DMS79 treated with DMSO at 0.1 percent for 48 hours (cell line): ENCODE results near the gene SMYD5.

Experiments
- DNase-seq: peaks from one replicate; lab custom pipeline; 2025; lab: John Stamatoyannopoulos, UW

SMYD5 gene

DNA sequence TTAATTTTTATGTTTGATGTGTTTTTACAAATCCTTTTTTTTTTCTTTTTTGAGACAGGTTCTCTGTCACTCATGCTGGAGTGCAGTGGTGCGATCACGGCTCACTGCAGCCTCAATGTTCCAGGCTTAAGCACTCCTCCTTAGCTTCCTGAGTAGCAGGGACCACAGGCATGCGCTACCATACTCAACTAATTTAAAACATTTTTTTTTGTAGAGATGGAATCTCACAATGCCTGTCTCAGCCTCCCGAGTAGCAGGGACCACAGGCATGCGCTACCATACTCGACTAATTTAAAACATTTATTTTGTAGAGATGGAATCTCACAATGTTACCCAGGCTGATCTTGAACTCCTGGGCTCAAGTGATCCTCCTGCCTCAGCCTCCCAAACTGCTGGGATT is 8.4 kb upstream of the SMYD5 start:
- no peak for DNase-seq

DNA sequence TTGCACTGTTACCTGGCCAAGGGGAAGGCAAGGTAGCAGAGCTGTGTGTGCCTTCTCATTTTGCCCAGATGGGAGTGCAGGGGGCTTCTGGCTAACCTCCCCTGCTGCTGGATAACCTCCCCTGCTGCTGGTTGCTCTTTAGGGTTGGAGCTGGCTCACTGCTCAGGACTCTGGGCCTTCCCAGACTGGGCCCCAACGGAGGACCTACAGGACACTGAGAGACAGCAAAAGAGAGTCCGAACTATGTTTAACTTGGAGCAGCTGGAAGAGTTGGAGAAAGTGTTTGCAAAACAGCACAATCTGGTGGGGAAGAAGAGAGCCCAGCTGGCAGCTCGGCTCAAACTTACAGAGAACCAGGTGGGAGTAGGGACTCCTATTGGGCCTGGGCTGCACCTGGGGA is 5.8 kb upstream of the SMYD5 start:
- DNase-seq, result no peak

DNA sequence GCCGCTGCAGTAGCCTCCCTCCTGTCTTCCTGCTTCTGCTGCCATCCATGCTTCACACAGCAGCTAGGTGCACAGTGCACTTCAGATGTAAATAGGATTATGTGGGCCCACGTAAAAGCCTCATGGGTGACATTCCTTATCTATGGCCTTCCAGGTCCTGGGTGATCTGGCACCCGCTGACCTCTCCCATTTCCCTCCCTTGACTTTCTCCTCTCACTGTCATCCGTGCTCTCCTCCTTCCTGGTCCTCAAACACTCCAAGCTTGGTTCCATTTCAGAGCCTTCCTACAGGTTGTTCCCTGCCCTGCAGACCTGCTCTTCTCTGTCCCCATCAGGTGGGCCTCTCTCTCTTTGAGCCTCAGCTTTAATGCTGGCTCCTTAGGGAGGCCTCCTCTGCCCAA is 4.0 kb upstream of the SMYD5 start:
- DNase-seq, result no peak

DNA sequence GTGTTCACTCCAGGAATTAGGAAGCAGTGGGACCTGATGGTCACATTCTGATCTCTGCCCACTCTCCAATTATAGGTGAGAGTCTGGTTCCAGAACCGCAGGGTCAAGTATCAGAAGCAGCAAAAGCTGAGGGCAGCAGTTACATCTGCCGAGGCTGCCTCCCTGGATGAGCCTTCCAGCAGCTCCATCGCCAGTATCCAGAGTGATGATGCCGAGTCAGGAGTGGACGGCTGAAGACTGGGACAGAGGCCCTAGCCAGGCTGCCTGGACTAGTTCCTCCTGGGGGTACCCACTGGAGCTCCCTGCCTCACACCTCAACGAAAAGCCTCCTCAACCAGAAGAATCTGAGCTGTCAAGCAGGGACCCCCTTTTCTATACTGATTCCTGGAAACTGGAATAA is 3.3 kb upstream of the SMYD5 start:
- no peak for DNase-seq

DNA sequence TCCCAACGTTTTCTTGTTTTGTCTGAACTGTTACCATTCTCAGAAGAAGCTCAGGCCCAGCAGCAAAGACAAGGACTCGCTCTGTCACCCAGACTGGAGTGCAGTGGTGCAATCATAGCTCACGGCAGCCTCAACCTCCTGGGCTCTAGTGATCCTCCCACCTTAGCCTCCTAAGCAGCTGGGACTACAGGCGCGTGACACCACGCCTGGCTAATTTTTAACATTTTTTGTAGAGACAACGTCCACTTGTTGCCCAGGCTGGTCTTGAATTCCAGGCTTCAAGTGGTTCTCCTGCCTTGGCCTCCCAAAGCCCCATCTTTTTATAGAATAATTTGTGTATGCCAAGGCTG is 2.0 kb upstream of the SMYD5 start:
- no peak for DNase-seq

DNA sequence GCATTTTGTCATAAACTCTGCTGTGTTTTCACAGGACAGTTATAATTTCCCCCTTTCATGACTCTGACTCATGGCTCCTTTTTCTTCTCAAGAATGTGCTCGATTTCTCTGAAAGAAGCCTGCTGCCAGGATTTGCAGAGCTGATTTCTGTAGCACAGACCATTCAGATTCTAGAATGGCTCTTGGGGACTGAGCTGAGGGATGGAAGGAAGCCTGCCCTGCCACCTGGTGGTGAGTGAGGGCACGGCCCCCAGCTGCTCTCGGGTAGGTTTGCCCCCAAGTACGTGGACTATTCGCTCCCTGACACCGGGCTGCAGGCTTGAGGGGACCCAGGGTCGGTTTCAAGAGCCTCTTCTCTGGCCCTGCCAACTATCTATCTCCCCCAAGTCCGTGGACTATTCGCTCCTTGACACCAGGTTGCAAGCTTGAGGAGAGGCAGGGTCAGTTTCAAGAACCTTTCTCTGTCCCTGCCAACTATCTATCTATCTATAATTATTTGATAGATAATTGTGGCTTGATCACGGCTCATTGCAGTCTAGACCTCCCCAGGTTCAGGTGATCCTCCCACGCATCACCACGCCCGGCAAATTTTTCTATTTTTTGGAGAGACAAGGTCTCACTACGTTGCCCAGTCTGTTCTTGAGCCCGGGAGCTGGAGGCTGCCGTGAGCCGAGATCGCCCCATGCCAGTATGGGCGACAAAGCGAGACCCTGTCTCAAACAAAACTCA is 1.4 kb upstream of the SMYD5 start:
- peak; percentile 63 for DNase-seq

DNA sequence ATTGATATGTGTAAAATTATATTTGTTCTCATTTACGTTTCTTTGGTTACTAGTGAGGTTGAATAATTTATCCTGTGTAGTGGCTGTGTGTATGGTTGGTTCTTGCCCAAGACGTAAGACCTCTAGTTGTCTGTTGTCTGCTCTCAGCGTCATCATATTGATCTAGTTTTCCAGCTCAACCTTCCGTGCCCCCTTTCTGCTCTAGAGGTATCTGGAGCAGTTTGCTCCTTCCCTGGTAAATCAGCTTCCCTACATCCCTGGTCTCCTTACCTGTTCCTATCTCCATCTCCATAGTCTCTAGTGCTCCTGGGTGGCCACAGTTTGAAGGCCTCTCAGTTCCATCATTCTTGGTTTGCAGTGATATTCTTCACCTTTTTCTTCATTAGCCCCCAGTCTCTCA is 1.2 kb downstream of the SMYD5 start:
- DNase-seq, result no peak

DNA sequence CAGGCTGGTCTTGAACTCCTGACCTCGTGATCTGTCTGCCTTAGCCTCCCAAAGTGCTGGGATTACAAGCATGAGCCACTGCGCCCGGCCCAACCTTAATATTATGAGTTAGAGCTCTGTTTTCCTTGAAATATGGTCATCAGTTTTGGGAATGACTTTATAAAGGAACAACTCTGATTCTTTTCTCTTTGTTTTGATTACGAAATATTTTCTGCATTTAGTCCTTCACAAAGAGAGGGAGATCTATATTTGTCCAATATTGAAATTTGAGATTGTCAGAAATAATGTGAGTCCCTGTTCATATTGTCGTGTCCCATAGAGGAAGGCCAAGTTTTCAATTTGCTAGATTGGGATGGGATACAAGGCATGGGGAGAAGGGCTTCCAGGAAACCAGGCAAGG is 3.1 kb downstream of the SMYD5 start:
- DNase-seq, result no peak

DNA sequence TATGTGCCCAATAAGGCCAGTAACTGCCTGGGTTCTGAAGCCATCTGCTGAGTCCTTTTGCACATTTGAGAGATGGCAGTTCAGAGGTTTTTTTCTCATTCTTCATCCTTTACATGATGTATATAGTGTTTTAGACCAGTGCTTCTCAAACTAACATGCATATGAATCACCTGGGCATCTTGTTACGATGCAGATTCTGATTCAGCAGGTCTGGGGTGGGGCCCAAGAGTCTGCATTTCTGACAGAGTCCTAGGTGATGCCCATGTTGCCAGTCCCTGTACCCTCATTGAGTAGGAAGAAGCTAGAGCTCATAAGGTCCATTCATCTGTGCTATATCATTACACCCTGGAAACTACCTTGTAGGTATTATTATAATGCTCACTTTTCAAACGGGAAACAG is 3.8 kb downstream of the SMYD5 start:
- DNase-seq, result no peak

DNA sequence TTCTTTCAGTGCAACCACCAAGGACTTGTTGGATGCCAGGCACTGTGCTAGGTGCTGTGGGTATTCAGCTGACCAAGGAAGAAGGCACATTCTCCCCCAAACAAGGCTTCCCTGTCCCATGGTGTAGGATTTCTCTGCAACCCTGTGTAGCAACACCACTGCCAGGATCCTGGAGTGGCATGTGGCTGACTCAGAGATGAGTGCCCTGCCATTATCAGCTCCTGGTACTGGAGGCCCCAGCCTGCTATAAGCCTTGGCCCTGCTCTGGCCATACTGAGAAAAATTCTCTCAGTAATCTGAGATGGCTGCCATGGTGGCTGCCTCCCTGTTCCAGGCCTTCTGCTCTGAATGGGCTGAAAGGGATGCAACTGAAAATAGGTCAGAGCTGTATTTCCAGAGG is 4.3 kb downstream of the SMYD5 start:
- no peak for DNase-seq

DNA sequence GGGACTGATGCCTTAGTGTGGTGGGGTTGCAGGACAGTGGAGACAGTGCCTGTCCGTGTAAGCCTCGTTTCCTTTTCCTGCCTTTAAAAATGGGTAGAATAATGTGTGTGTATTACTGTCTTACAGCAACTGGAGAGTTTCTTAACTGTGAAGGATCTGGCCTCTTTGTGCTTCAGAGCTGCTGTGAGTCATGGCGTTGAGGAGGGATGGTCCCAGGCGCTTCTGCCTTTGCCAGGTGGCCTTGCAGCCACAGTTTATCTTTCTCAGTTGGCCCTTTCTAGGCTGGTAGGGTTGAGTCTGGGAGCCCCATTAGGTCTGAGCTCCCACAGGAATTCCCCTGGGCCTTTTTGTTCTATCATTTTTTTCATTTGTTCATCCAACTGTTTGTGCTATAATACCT is 9.8 kb downstream of the SMYD5 start:
- no peak for DNase-seq

DNA sequence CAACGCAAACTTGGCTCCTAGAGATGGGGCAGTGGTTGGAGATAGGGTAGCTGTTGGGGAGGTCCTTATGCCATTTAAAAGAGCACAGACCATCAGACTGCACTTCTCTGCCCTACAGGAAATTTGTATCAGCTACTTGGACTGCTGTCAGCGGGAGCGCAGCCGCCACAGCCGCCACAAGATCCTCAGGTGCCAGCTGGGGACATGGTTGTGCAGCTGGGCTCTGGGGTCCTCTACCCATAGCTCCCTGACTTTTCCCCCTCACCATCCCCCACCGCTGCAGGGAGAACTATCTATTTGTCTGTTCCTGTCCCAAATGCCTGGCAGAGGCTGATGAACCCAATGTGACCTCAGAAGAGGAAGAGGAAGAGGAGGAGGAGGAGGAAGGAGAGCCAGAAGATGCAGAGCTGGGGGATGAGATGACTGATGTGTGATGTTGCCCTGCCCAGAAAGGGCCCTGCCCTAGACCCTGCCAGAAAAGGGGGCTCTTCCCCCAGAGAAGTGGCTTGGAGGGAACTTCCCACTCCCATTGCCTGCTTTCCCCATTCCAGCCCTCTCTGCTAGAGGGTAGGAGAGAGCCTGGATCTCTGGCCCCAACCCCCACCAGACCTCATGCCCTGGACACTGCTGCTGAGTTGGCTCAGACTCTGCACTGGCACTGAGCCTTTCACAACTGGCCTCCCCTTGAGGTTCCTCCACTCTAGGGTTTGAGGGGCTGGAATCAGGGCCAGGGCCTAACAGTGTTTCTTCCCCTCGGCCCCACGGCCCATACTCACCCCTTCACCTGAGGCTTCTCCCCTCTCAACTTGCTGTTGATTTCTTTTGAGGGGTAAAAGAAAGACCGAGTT is 11.7 kb downstream of the SMYD5 start:
- DNase-seq, result no peak

DNA sequence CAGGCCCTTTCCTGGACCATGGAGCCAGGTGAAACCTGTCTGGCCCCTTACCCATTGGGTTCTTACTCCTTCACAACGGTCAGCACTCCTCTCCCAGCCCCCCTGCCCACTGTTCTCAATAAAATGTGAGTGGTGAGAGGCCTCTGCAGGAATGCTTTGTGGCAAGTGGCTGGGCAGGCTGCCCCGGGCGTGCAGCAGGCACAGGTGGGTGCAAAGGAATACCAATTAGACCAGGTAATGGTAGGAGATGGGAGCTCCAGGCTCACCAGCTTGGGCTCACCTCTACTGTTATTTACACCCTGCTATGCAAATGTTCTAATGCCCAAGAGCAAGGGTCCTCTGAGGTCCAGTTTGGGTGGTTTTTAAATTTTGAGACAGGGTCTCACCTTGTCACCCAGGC is 13.0 kb downstream of the SMYD5 start:
- no peak for DNase-seq

DNA sequence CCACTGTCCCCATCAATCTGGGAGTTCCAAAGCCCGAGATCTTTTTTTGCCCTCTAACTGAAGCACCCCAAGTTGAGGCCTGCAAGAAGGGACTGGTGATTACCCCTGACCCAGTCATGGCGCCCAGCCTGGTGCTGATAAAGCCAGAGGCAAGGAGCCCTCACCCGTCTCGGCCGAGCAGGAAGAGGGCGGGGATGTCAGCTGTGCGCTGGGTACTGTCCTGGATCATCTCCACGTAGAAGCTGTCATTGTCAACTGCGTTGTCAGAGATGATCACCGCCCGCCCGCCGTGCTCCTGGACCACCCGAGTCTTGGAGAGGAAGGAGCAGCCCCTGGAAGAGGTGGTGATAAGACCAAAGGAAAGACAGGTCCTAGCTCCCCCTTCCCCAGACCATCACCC is 14.6 kb downstream of the SMYD5 start:
- no peak for DNase-seq

DNA sequence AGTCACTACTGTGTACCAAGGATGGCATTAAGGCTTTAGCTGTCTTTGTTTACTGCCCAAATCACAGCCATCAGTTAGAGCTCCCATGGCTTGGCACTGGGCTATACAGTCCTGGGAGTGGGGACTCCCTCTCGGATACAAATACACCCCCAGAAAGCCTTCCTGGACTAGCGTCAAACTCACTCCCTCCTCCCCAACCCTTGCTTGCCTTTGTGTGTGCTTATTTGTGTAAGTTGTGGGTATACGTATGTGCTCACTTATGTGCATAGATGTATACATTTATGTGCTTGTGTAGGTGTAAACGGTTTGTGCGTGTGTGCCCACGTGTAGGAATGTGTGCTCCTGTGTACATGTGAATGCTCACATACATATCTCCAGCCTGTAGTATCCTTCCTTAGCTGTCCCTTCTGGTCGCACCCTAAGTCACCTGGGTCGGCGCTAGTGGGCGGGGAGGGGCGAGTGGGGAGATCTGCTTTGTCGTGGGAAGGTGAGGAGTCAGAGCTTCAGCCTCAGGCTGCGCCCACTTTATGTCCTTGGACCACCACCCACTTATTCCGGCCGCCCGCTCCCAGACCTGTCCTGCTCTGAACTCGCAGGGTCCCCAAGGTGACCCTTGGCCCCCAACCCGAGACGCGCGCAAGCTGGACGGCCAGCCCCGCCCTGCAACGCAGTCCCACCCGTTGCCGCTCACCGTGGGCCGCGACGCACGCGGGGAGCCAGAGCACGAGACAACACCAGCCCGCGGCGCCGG is 18.5 kb downstream of the SMYD5 start:
- peak; percentile 7 for DNase-seq

DNA sequence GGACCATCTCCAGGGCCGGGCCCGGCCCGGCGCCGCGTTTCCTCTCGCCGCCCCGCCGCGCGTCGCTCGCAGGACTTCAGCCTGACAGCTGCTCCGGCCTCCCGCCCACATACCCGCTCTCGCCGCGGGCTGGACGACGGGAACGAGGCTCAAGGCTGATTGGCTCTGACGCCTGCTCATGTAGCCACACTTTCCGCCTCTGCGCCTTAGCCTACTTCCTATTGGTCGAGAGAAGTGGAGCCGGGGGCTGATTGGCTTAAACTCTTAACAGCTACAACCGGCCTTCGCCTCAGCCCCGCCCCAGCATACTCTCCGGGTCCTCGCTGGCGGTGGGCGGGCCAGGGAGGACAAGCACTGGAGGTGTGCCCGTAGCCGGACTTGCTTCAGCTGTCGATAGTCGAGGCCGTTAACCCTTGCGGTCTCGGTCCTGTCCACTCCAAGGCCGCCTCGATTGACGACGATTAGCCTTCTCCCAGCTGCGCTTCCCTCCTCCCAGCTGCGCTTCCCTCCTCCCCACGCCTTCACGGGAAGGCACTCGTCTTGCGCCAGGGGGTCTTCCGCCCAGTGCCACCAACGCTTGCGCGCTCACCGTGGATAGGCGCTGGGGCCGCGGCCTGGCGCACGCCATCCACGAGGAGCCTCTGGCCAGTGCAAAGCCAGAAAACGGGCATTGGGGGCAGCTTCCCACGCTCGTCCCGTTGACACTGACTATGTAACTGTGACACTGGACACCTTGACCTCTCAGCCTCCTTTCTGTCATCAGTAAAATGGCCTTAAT is 19.3 kb downstream of the SMYD5 start, which contains the start of gene PRADC1:
PRADC1 (minus strand) TSS at position 86 of the 778 bp plus-strand sequence; CDS start at position 7, 79 bp downstream.
- DNase-seq, result peak; percentile 97

DNA sequence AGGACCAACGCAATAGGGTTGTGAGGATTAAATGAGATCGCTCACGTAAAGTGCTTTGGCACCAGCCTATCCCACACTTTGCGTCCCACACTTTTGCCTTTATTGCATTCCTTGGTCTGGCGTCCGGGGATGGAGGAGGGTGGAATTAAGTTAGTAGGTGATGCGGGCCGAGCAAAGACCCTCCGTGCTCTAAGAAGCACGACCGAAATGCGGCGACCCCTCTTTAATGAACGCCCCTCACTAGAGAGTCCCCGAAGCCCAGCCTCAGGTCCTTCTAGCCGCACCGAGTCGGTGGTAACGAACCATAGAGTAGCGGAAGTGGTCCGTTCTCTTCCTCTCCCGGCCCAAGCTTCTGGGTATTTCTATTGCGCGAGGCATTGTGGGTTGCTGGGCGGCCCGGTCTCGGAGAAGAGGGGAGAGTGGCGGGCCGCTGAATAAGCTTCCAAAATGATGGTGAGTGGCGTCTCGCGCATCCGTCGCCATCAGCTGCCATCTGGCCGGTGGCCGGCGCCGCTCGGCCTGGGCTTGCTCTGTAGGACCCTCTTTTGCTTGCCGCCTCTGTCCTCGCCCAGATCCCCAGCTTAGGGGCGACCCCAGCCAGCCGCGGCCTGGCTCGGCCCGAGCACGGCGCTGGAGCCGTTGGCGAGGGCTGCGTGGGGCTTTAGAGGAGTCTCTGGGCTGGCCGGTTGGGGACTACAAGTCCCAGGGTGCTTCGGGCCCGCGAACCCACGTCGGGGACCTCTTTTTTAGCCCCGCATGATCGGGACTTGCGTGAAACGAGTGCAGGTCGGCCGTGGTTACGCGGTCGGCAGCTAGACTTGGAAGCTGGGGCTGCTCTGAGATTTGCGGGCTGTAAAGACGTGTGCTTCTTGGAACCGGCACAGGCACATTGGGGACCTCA is 20.1 kb downstream of the SMYD5 start, which contains the start of gene CCT7:
CCT7 (plus strand) TSS at position 377 of the 901 bp plus-strand sequence; CDS start at position 448, 71 bp downstream.
- peak; percentile 89 for DNase-seq

DNA sequence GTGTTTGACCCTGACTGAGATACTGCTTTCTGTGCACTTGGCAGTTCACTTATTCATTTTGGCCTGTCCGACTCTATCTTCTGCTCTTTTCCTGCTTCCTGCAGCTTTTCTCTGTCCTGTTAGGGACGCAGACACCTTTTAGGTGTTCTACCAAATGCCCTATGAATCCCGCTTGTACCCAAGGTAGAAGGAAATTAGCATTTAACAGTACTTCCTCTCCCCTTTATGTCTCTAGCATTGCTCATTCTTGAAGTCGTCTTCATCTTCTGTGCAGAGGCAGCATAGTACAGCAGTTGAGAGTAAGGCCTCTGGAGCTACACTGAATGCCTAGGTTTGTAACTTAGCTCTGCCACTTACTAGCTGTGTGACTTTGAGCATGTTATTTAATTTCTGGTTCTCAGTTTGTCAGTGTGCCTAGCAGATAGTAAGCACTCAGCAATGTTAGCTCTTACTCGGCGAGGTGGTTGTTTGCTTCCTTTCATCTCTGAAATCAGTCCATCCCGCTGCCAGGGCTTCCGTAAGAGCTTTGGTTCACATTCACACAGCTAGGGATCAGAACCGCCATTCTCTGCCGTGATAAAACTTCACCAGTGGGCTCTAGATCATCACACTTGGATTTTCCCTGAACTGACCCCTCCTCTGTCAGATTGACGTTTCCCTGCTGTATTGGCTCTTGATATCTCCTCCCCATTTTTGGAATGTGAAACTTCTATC is 21.4 kb downstream of the SMYD5 start:
- no peak for DNase-seq

DNA sequence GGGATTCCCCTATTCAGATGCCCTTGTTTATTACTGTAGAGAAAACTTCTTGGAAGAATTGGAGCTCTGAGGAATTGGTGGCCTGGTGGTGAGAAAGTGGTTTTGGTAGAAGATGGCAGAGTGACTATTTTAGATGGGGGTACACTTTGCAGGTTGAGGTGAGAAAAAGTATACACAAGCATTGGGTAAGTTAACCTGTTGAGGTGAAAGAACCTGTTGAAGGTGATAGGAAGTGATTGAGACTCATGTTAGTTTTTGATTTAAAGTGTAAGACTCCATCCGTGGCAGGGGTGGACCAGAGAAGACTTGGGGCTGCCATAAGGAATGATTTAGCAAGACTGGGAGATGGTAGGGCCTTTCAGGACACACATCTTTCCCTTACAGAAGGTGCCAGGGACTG is 23.1 kb downstream of the SMYD5 start:
- DNase-seq, result no peak

DNA sequence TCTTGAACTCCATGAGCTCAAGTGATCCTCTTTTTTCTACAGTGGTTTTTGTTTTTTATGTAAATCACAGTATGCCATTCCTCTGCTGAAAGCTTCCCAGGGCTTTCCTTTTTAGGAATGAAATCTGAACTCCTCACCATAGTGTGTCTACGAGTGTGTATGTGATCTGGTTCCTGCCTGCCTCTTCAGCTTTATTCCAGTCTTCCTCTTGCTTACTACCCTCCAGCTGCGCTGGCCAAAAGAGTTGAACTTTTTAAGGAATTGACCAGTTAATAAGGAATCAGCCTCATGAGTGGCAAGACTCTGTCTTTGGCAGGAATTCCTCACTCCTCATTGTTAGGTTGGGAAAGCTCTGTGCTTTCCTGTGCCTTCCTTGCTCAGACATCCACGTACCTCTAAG is 24.1 kb downstream of the SMYD5 start:
- no peak for DNase-seq
